Esophagus (tissue), 2 donors: ENCODE data around the gene CNGB1. TPM values are rescaled to one million over a fixed set of nuclear protein-coding genes. Genes with fewer than 3 reads are reported as not detected.

ENCODE experiments used
- H3K27ac ChIP-seq, 2 donors: one replicate each; pipeline ENCODE4 v1.5.1; 2013; ENCODE audit warnings: low read depth in 2 of 2, mild to moderate bottlenecking in 2 of 2, inconsistent platforms in 1 of 2, low read length in 1 of 2, moderate library complexity in 1 of 2
- H3K27me3 ChIP-seq, 2 donors: one replicate each; pipeline ENCODE4 v1.6.1; 2013; ENCODE audit warnings: low read length in 2 of 2, control low read depth in 1 of 2, mild to moderate bottlenecking in 1 of 2; ENCODE audit not compliant: insufficient read depth in 2 of 2, control insufficient read depth in 1 of 2
- H3K36me3 ChIP-seq, 2 donors: one replicate each; pipeline ENCODE4 v1.6.1; 2013; ENCODE audit warnings: low read length in 1 of 2; ENCODE audit not compliant: control insufficient read depth in 2 of 2, insufficient read depth in 2 of 2
- H3K4me1 ChIP-seq, 2 donors: one replicate each; pipeline ENCODE4 v1.6.1; 2013; ENCODE audit warnings: low read length in 1 of 2; ENCODE audit not compliant: control insufficient read depth in 2 of 2, insufficient read depth in 2 of 2
- H3K4me3 ChIP-seq, 2 donors: one replicate each; pipeline ENCODE4 v1.5.1; 2013; ENCODE audit warnings: low read length in 2 of 2, mild to moderate bottlenecking in 2 of 2, low read depth in 1 of 2, moderate library complexity in 1 of 2
- H3K9me3 ChIP-seq, 2 donors: one replicate each; pipeline ENCODE4 v1.6.1; 2013; ENCODE audit warnings: mild to moderate bottlenecking in 2 of 2, low read depth in 1 of 2, low read length in 1 of 2, moderate library complexity in 1 of 2; ENCODE audit not compliant: control insufficient read depth in 2 of 2, insufficient read depth in 1 of 2
- WGBS, 2 donors: extraction: QIAGEN DNeasy Blood & Tissue Kit; methylation state at CpG; one replicate each; pipeline ENCODE4 v1.1.7; 2013; 5-methylcytosine and 5-hydroxymethylcytosine counted together
- polyA plus RNA-seq, 2 donors: library from polyadenylated mRNA; stranded (reverse); fragments of 200-250 nt; gene quantifications; one replicate each; pipeline ENCODE4 v1.2.3, GENCODE V29; 2013
- donor health status: healthy with polysubstance abuse.
- donor health status: Bipolar disorder and iron deficiency.

Gene CNGB1
- polyA plus RNA-seq, 2 donors = 0.04 to 0.06 TPM

DNA sequence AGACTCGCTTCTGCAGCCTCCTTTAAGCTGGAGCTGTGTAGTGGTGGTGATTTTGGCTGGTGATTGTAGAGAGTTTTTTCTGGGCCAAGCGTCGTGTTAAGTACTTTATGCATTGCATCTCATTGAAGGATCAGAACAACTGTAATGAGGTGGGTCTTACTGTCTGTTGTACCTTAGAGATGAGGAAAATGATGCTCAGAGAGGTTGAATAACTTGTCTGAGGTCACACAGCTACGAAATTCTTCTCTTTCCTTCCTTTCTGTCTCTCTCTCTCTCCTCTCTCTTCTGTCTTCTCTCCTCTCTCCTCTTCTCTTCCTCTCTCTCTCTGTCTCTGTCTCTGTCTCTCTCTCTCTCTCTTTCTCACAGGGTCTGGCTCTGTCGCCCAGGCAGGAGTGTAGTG is 82.8 kb downstream of the CNGB1 start:
- H3K27me3 ChIP-seq = no peaks in the 10 kb centered on the region
- H3K27ac ChIP-seq = no peak overlapping the region
- peaks cover 0 to 6% of the 10 kb centered on the region in 2 donors for H3K4me1 ChIP-seq
- no peaks in the 10 kb centered on the region for H3K9me3 ChIP-seq
- no peaks in the 10 kb centered on the region for H3K36me3 ChIP-seq
- no peak overlapping the region for H3K4me3 ChIP-seq
- 89 to 91% methylated on average over 5 of the region's 5 CpGs for WGBS, 2 donors

DNA sequence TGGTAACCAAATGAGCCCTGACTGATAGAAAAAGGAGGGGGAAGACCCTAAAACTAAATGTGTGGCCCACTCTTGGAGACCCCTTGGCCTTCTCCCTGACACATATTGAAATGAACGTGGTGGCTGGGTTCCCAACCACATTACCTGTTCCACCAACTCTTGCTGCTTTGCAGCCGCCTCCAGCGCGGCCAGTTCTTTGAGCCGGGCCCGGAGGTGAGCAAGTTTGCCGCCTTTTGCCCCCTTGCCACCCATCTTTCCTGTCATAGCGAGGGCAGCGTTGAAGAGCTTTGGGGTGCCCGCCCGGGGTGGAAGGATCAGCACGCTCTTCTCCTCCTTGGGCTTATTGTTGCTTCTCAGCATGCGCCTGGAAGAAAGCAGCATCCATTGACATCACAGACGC is 83.2 kb downstream of the CNGB1 start:
- no peak overlapping the region for H3K27ac ChIP-seq
- no peaks in the 10 kb centered on the region for H3K27me3 ChIP-seq
- H3K36me3 ChIP-seq = no peaks in the 10 kb centered on the region
- H3K4me1 ChIP-seq = peaks cover 0 to 6% of the 10 kb centered on the region in 2 donors
- 94 to 95% methylated on average over 14 of the region's 14 CpGs for WGBS, 2 donors
- H3K9me3 ChIP-seq = no peaks in the 10 kb centered on the region
- H3K4me3 ChIP-seq = no peak overlapping the region

DNA sequence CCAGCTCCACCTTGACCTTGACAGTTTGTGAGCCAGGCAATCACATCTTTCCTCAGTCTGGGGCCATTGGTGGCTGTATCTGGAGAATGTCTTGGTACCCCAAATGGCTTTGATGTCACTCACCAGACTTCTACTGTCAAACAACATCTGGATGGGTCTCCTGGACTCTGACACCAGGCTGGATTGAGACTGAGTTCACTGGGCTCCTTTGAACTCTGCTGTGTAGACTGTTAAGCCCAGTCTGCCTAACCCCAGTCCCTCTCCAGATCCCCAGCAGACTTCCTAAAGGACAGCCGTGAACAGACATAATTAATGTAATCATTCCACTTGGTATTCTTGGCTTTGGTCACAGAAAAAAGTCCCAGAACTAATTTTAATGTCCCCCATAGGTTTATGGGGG is 84.5 kb downstream of the CNGB1 start:
- WGBS, 2 donors = 91 to 94% methylated on average over 1 of the region's 1 CpG
- no peaks in the 10 kb centered on the region for H3K27me3 ChIP-seq
- H3K4me3 ChIP-seq = no peak overlapping the region

DNA sequence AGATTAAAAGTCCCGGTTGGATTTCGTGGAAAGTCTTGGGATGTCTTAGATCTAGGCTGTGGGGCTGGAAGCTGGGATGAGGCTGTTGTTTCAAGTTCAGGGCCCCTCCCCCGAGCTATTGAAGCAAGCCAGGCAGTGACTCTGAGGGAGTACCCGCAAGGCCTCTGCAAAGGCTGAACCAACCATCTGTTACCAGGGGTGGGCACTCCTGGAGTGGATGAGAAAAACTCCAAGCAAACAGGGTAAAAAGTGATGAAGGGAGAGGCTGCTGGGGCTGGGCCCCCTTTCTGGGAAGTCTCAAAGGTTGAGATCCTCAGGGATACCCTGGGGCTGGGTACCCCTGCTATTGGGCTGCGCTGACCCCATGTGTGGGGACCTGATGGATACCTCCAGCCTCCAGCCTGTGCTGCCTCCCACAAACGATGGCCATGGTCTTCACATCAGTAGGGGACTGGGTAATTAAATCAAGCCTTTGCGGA is 86.2 kb downstream of the CNGB1 start:
- no peak overlapping the region for H3K27ac ChIP-seq
- no peaks in the 10 kb centered on the region for H3K36me3 ChIP-seq
- 67 to 75% methylated on average over 7 of the region's 7 CpGs for WGBS, 2 donors
- H3K9me3 ChIP-seq = no peaks in the 10 kb centered on the region
- no peaks in the 10 kb centered on the region for H3K27me3 ChIP-seq
- H3K4me1 ChIP-seq = peaks cover 0 to 2% of the 10 kb centered on the region in 2 donors
- H3K4me3 ChIP-seq = no peak overlapping the region

More for the DNA sequence above, 84.5 kb downstream of the CNGB1 start:
- Histone ChIP-seq H3K36me3 (no peaks in the 10 kb centered on the region), H3K27ac (no peak overlapping the region), H3K4me1 (peaks cover 0 to 6% of the 10 kb centered on the region in 2 donors), H3K9me3 (no peaks in the 10 kb centered on the region)

DNA sequence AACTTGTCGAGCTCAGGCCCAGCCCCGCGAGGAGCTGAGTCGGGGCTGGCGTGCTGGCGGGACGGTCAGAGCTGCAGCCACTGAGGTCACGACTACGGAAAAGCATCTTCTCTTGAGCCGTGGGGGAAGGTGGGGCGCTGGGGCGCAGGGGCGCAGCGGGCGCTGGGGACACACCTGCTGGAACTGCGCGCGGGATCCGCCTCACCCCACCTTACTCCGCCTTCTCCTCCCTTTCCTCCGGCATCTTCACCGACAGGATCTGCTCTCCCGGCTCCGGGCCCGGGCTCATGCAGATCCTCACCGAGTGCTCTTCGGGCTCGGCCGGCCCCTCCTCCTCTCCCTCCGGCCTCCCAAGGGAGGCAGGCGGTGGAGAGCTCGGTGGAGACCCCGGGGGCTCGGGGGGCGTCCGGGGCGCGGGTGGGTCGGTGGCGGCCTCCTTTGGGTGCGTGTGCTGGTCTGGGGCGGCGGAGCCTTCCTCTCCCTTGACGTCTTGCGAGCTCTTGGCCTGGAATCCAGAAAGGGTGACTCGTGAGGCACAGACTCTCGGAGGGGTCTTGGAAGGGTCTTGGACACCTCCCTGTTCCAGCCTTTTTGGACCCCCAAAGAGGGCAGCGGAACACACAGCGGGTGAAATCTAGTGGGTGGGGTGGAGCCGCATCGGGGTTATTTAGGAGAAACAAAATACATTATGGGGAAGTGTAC is 86.8 kb downstream of the CNGB1 start:
- H3K4me3 ChIP-seq = no peak overlapping the region
- H3K4me1 ChIP-seq = peaks cover 0 to 2% of the 10 kb centered on the region in 2 donors
- H3K36me3 ChIP-seq = no peaks in the 10 kb centered on the region
- WGBS, 2 donors = 19 to 23% methylated on average over 49 to 51 of the region's 51 CpGs
- no peaks in the 10 kb centered on the region for H3K27me3 ChIP-seq
- H3K27ac ChIP-seq = no peak overlapping the region
- no peaks in the 10 kb centered on the region for H3K9me3 ChIP-seq

DNA sequence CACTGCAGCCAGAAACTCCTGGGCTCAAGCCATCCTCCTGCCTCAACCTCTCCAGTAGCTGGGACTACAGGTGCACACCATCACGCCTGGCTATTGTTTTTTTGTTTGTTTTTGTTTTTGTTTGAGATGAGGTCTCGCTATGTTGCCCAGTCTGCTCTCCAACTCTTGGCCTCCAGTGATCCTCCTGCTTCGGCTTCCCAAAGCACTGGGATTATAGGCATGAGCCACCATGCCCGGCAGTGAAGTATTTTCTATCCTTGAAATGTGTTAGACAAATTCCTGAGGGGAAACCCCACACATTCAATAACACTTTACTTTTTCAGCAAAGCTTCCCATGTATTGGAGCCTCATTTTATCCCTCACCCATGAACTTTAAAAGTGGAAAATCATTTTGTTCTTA is 87.4 kb downstream of the CNGB1 start:
- Histone ChIP-seq H3K4me3 (no peak overlapping the region), H3K9me3 (no peaks in the 10 kb centered on the region), H3K36me3 (no peaks in the 10 kb centered on the region), H3K27ac (no peak overlapping the region), H3K27me3 (no peaks in the 10 kb centered on the region), H3K4me1 (peaks cover 0 to 2% of the 10 kb centered on the region in 2 donors)
- 57 to 64% methylated on average over 4 of the region's 4 CpGs for WGBS, 2 donors

DNA sequence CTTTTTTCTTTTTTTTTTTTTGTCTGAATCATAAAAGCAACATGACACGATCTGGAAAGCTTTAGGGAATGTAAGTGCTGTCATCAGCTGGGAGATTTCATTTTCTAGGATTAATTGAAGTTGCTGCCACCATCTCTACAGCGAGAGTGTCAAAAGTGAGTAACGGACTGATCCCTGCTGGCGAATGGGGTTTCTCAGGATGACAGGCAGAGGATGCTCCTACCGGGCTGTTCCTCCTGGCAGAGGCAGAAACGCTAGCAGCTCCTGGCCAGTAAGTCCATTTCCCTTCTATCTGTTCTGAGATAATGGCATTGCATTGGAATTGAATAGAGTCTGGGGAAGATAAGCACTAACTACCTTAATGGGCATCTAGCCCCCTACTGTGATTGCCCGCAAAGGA is 88.1 kb downstream of the CNGB1 start:
- H3K27ac ChIP-seq = no peak overlapping the region
- no peaks in the 10 kb centered on the region for H3K36me3 ChIP-seq
- WGBS, 2 donors = 56 to 60% methylated on average over 7 of the region's 7 CpGs
- H3K27me3 ChIP-seq = no peaks in the 10 kb centered on the region
- H3K9me3 ChIP-seq = no peaks in the 10 kb centered on the region
- H3K4me3 ChIP-seq = no peak overlapping the region
- H3K4me1 ChIP-seq = peaks cover 0 to 2% of the 10 kb centered on the region in 2 donors

DNA sequence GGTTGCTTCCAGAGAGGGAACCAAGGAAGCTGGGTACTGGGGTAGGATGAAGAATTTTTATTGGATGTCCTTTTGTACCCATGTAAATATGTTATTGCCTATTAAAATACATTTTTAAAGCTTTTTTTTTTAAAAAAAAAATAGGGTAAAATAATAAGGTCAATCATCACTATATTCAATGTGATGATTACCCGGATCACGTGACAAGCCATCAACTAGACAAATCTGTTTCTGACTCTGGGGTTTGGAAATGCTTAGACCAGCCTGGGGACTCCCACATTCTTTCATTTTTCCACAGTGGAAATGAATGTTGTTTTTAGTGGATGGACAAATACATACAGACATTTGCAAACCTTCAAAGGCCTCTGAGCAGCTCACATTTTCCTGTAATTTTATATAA is 88.7 kb downstream of the CNGB1 start:
- Histone ChIP-seq H3K36me3 (no peaks in the 10 kb centered on the region), H3K27me3 (no peaks in the 10 kb centered on the region), H3K9me3 (no peaks in the 10 kb centered on the region), H3K4me1 (peaks cover 0 to 2% of the 10 kb centered on the region in 2 donors), H3K27ac (no peak overlapping the region), H3K4me3 (no peak overlapping the region)
- WGBS, 2 donors = 79 to 81% methylated on average over 2 of the region's 2 CpGs

DNA sequence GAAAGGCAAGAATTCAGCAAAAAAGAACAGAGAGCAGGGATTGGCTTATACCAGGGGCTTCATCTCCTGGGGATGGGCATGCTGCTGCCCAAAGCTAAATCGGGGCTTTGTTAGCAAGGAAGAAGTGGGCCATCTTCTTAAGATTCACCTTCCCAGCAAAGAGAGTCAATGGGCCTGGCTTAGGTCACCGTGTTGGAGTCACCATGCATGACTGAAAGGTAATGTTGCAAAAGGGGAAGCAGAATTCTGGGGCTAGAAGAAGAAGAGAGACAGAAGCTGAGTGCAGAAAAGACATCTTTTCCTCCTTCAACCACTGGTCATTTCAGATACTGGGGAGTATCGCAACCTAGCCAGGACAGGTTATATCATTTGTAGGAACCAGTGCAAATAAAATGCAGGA is 92.3 kb downstream of the CNGB1 start:
- no peaks in the 10 kb centered on the region for H3K27me3 ChIP-seq
- no peaks in the 10 kb centered on the region for H3K9me3 ChIP-seq
- WGBS, 2 donors = 76 to 88% methylated on average over 3 of the region's 3 CpGs
- no peaks in the 10 kb centered on the region for H3K4me1 ChIP-seq
- no peak overlapping the region for H3K27ac ChIP-seq
- H3K36me3 ChIP-seq = no peaks in the 10 kb centered on the region
- no peak overlapping the region for H3K4me3 ChIP-seq

DNA sequence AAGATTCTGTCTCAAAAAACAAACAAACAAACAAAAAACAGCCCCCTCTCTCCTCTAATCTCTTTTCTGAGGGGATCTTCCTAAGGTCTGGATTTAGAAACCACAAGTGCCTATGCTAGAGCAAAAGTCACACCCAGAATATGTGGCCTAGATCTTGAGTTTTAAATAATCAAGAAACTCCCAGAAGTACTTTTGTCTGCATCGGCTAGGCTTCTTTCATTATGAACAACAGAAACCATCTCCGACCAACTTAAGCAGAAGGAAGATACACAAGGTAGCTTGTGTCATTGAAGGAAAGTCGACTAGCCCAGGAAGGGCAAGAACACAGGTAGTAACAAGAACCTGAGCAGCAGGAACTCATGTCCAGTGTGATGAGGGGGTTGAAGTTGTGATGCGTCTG is 94.7 kb downstream of the CNGB1 start:
- no peaks in the 10 kb centered on the region for H3K9me3 ChIP-seq
- no peaks in the 10 kb centered on the region for H3K4me1 ChIP-seq
- H3K36me3 ChIP-seq = no peaks in the 10 kb centered on the region
- H3K27ac ChIP-seq = no peak overlapping the region
- WGBS, 2 donors = 80 to 85% methylated on average over 4 of the region's 4 CpGs
- no peak overlapping the region for H3K4me3 ChIP-seq
- H3K27me3 ChIP-seq = no peaks in the 10 kb centered on the region
